Upper lobe of left lung (tissue), 6 donors: Measurements from ENCODE around the gene SLC6A6. TPM values are rescaled to one million over a fixed set of nuclear protein-coding genes. Genes with fewer than 3 reads are reported as not detected.

Experiments used
- ATAC-seq, 2 donors: fragments of 200-7000 bp; cut with Tn5 transposase; one replicate each; pipeline ENCODE4 v1.9.1; 2022; ENCODE audit warnings: mild to moderate bottlenecking in 2 of 2, moderate library complexity in 2 of 2; ENCODE audit not compliant: low FRiP score in 2 of 2
- DNase-seq, 2 donors: peaks; one replicate each; pipeline ENCODE4 v3.0.0-alpha.2; 2019 to 2020
- H3K27ac ChIP-seq, 4 donors: fragments of 200-600 bp; sonication (generic); one replicate each; pipeline ENCODE4 v1.5.1; 2016 to 2019
- H3K27me3 ChIP-seq, 4 donors: fragments of 200-600 bp; sonication (generic); one replicate each; pipeline ENCODE4 v1.5.1; 2017 to 2019
- H3K36me3 ChIP-seq, 4 donors: fragments of 200-600 bp; sonication (generic); one replicate each; pipeline ENCODE4 v1.5.1; 2016 to 2019
- H3K4me1 ChIP-seq, 4 donors: fragments of 200-600 bp; sonication (generic); one replicate each; pipeline ENCODE4 v1.5.1; 2018 to 2019
- H3K4me3 ChIP-seq, 4 donors: fragments of 200-600 bp; sonication (generic); one replicate each; pipeline ENCODE4 v1.5.1; 2017 to 2019; ENCODE audit warnings: mild to moderate bottlenecking in 2 of 4, moderate library complexity in 1 of 4
- H3K9me3 ChIP-seq, 4 donors: fragments of 200-600 bp; sonication (generic); one replicate each; pipeline ENCODE4 v1.5.1; 2018 to 2019
- CTCF ChIP-seq, 6 experiments: fragments of 450-650 bp in 4 of 6; fragments of 200-600 bp in 2 of 6; sonication (generic) in 2 of 6; IDR thresholded peaks; one replicate each; pipeline ENCODE4 v1.5.1; 2016 to 2019; ENCODE audit warnings: antibody characterized with exemption in 6 of 6
- EP300 ChIP-seq, 4 donors: sonication (generic); formaldehyde crosslinking; IDR thresholded peaks; one replicate each; pipeline ENCODE4 v1.5.1; 2017; ENCODE audit warnings: antibody characterized with exemption in 4 of 4, control low read depth in 2 of 4
- POLR2A ChIP-seq, 4 donors: fragments of 450-650 bp; IDR thresholded peaks; one replicate each; pipeline ENCODE4 v1.5.1; 2016 to 2017; ENCODE audit warnings: antibody characterized with exemption in 4 of 4, mild to moderate bottlenecking in 2 of 4
- POLR2AphosphoS5 ChIP-seq, 2 donors: sonication (generic); formaldehyde crosslinking; IDR thresholded peaks; one replicate each; pipeline ENCODE4 v1.5.1; 2017; ENCODE audit warnings: antibody characterized with exemption in 2 of 2
- WGBS, 2 donors: methylation state at CpG; one replicate each; pipeline ENCODE4 v1.1.5; 2017 to 2018; 5-methylcytosine and 5-hydroxymethylcytosine counted together
- total RNA-seq, 6 donors: library from RNA; depleted of rRNA in 4 of 6; stranded (reverse); fragments of >200 nt in 4 of 6; gene quantifications; one replicate each; pipeline versions ENCODE4 v1.1.0 to v1.2.1, GENCODE V29; 2016 to 2021
- donor health status: DM: no; HTN: no; CAD: no; lungs with moderate emphysema.
- donor health status: DM: no; HTN: yes; CAD: no; lungs with severe emphysema.

The SLC6A6 gene
- total RNA-seq, 6 donors from 2014 or later: 60.6 to 154 (median 92.8) TPM

- peak overlapping the region; percentile 25 to 73 (median 64) for H3K27ac ChIP-seq
- peaks cover 0 to 15% (median 6%) of the 10 kb centered on the region in 4 donors for H3K36me3 ChIP-seq
- H3K9me3 ChIP-seq: no peaks in the 10 kb centered on the region
- WGBS, 2 donors: 46 to 55% methylated on average over 3 of the region's 3 CpGs
- H3K4me1 ChIP-seq: peaks cover 60 to 76% (median 65%) of the 10 kb centered on the region in 4 donors
- H3K4me3 ChIP-seq: no peak overlapping the region
- TF ChIP-seq EP300 (IDR thresholded peaks at IDR 0.05) (no peak), CTCF (IDR thresholded peaks at IDR 0.05) (no peak), POLR2AphosphoS5 (IDR thresholded peaks at IDR 0.05) (no peak), POLR2A (IDR thresholded peaks at IDR 0.05) (no peak)
- no peak for DNase-seq
- no peaks in the 10 kb centered on the region for H3K27me3 ChIP-seq
- ATAC-seq: no peak
Measured at GRCh38 chr3:14440168-14440518, 37.7 kb downstream of the SLC6A6 start.

DNA sequence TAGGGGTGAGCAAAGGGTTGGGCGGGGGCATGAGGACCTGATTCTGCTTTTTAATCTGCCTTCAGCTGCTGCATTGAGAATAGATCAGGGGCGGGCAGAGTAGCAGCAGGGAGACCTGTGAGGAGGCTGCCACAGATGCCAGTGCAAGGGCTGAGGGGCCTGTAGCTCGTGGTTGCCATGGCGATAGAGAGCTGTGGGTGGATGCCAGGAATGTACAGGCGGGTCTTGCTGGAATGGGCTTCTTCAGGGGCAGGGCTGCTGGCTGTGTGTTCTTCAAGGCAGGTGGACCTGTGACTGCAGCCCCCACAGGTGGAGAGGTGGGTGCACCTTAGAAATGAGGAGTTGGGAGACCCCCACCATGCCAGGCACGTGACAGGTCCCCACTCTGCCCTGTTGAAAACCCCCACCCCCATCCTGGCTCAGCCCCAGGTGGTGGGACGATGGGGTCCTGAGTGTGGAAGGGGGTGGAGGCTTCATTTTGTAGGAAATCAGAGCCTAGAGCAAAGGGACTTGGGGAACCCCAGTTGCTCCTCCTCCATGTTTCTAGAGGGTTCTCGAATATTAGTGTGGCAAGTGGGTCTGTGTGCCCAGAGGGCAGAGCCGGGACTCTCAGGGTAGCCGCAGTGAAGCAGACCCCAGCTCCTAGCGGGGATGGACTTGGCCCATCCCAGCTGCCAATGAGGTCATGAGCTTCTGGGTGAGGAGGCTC is 38.3 kb downstream of the SLC6A6 start:
- no peak for TF ChIP-seq POLR2A (IDR thresholded peaks at IDR 0.05)
- no peak for TF ChIP-seq CTCF (IDR thresholded peaks at IDR 0.05)
- TF ChIP-seq EP300 (IDR thresholded peaks at IDR 0.05): no peak
- TF ChIP-seq POLR2AphosphoS5 (IDR thresholded peaks at IDR 0.05): no peak
- Histone ChIP-seq H3K27me3 (no peaks in the 10 kb centered on the region), H3K9me3 (no peaks in the 10 kb centered on the region), H3K4me1 (peaks cover 55 to 71% (median 60%) of the 10 kb centered on the region in 4 donors), H3K27ac (peak overlapping the region; percentile 59 to 76 (median 66)), H3K4me3 (no peak overlapping the region), H3K36me3 (peaks cover 0 to 20% (median 10%) of the 10 kb centered on the region in 4 donors)
- DNase-seq (no peak), ATAC-seq (no peak)
- 69 to 75% methylated on average over 6 to 11 of the region's 11 CpGs for WGBS, 2 donors

- Histone ChIP-seq H3K9me3 (no peaks in the 10 kb centered on the region), H3K27me3 (no peaks in the 10 kb centered on the region), H3K4me3 (no peak overlapping the region), H3K36me3 (peaks cover 3 to 27% (median 17%) of the 10 kb centered on the region in 4 donors), H3K4me1 (peaks cover 48 to 64% (median 53%) of the 10 kb centered on the region in 4 donors), H3K27ac (peak overlapping the region; percentile 60 to 76 (median 72))
- ATAC-seq (no peak), DNase-seq (no peak)
- WGBS, 2 donors: 48 to 65% methylated on average over 15 to 17 of the region's 18 CpGs
- TF ChIP-seq EP300 (IDR thresholded peaks at IDR 0.05) (no peak), POLR2AphosphoS5 (IDR thresholded peaks at IDR 0.05) (no peak), POLR2A (IDR thresholded peaks at IDR 0.05) (no peak), CTCF (IDR thresholded peaks at IDR 0.05) (no peak)
Measured at GRCh38 chr3:14441240-14441919, 39.0 kb downstream of the SLC6A6 start.

DNA sequence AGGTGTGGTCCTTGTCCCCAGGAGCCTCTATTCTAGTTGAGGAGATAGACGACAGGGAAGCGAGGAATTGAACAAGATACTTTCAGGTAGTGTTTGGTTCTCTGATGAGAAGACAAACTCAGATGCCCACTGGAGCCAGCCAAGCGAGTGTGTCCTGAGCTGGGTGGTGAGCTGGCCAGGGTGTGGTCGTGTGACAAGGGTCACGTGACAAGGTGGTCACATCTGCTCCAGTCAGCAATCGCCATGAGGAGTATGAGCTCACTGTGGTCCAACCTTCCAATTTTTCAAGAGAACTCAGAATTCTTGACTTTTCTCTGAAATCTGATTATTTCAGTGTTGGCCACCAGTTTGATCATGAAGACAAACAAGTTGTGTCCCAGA is 39.5 kb downstream of the SLC6A6 start:
- H3K4me3 ChIP-seq: no peak overlapping the region
- no peaks in the 10 kb centered on the region for H3K9me3 ChIP-seq
- peak overlapping the region; percentile 60 to 76 (median 72) for H3K27ac ChIP-seq
- H3K36me3 ChIP-seq: peaks cover 9 to 33% (median 22%) of the 10 kb centered on the region in 4 donors
- no peak for DNase-seq
- 76 to 89% methylated on average over 6 of the region's 6 CpGs for WGBS, 2 donors
- TF ChIP-seq POLR2A (IDR thresholded peaks at IDR 0.05) (no peak), CTCF (IDR thresholded peaks at IDR 0.05) (no peak), POLR2AphosphoS5 (IDR thresholded peaks at IDR 0.05) (no peak), EP300 (IDR thresholded peaks at IDR 0.05) (no peak)
- peaks cover 43 to 59% (median 48%) of the 10 kb centered on the region in 4 donors for H3K4me1 ChIP-seq
- no peaks in the 10 kb centered on the region for H3K27me3 ChIP-seq
- no peak for ATAC-seq
